RWPE2 (cell line): ENCODE measurements around the gene THBS1.

Experiments
- ATAC-seq: fragments of 200-7000 bp; cut with Tn5 transposase; 3 replicates; pipeline ENCODE4 v1.9.1; 2021; ENCODE audit warnings: low read depth
- DNase-seq: peaks from one replicate; pipeline ENCODE4 v3.0.0-alpha.2; 2020; ENCODE audit warnings: low spot score
- H3K27ac ChIP-seq: fragments of 450-650 bp; 2 replicates; pipeline ENCODE4 v1.5.1; 2017; ENCODE audit warnings: mild to moderate bottlenecking; ENCODE audit not compliant: poor library complexity, severe bottlenecking
- H3K27me3 ChIP-seq: fragments of 250-450 bp; sonication (Bioruptor Pico); 2 replicates; pipeline ENCODE4 v1.5.1; 2021; ENCODE audit warnings: mild to moderate bottlenecking, moderate library complexity; ENCODE audit not compliant: insufficient read depth, poor library complexity, severe bottlenecking
- H3K36me3 ChIP-seq: fragments of 250-450 bp; sonication (Bioruptor Pico); 2 replicates; pipeline ENCODE4 v1.5.1; 2020; ENCODE audit warnings: low read depth, mild to moderate bottlenecking, moderate library complexity
- H3K4me1 ChIP-seq: fragments of 250-450 bp; sonication (Bioruptor Pico); 2 replicates; pipeline ENCODE4 v1.5.1; 2021; ENCODE audit warnings: mild to moderate bottlenecking, moderate library complexity; ENCODE audit not compliant: insufficient read depth, poor library complexity, severe bottlenecking
- H3K4me3 ChIP-seq: fragments of 250-450 bp; sonication (Bioruptor Pico); 2 replicates; pipeline ENCODE4 v1.5.1; 2021; ENCODE audit warnings: mild to moderate bottlenecking, moderate library complexity; ENCODE audit not compliant: severe bottlenecking
- H3K9me3 ChIP-seq: fragments of 250-450 bp; sonication (Bioruptor Pico); 2 replicates; pipeline ENCODE4 v1.5.1; 2021; ENCODE audit warnings: mild to moderate bottlenecking, moderate library complexity; ENCODE audit not compliant: severe bottlenecking
- CTCF ChIP-seq: fragments of 450-650 bp; IDR thresholded peaks from one replicate; pipeline ENCODE4 v1.5.1; 2017; ENCODE audit warnings: mild to moderate bottlenecking, moderate library complexity; ENCODE audit not compliant: poor library complexity, severe bottlenecking

THBS1 gene

GRCh38 chr15:39613861-39614260, 33.0 kb downstream of the THBS1 start:
- no peak for TF ChIP-seq CTCF
- ATAC-seq = no peak
- Histone ChIP-seq H3K27me3 (no peaks in the 10 kb centered on the region), H3K4me1 (peaks cover 43% of the 10 kb centered on the region), H3K4me3 (no peak overlapping the region), H3K27ac (peak overlapping the region; percentile 14), H3K9me3 (peaks cover 24% of the 10 kb centered on the region), H3K36me3 (no peaks in the 10 kb centered on the region)
- DNase-seq = no peak

- DNase-seq = no peak
- TF ChIP-seq CTCF = no peak
These were observed 36.0 kb downstream of the THBS1 start for GRCh38 chr15:39616731-39617455.

GRCh38 chr15:39618063-39618823, 37.4 kb downstream of the THBS1 start:
- Histone ChIP-seq H3K27me3 (no peaks in the 10 kb centered on the region), H3K36me3 (no peaks in the 10 kb centered on the region), H3K27ac (peak overlapping the region; percentile 83), H3K9me3 (peaks cover 7% of the 10 kb centered on the region), H3K4me3 (no peak overlapping the region), H3K4me1 (peaks cover 45% of the 10 kb centered on the region)
- DNase-seq (no peak), ATAC-seq (peak; percentile 71)
- no peak for TF ChIP-seq CTCF

More at GRCh38 chr15:39616731-39617455, 36.0 kb downstream of the THBS1 start:
- H3K4me1 ChIP-seq = peaks cover 49% of the 10 kb centered on the region
- peak overlapping the region; percentile 83 for H3K27ac ChIP-seq
- H3K9me3 ChIP-seq = peaks cover 10% of the 10 kb centered on the region
- peak; percentile 83 for ATAC-seq
- H3K36me3 ChIP-seq = no peaks in the 10 kb centered on the region
- H3K4me3 ChIP-seq = no peak overlapping the region
- no peaks in the 10 kb centered on the region for H3K27me3 ChIP-seq

GRCh38 chr15:39621210-39621609, 40.3 kb downstream of the THBS1 start:
- no peak for TF ChIP-seq CTCF
- ATAC-seq (no peak), DNase-seq (no peak)
- H3K36me3 ChIP-seq = no peaks in the 10 kb centered on the region
- no peak overlapping the region for H3K27ac ChIP-seq
- peaks cover 55% of the 10 kb centered on the region for H3K4me1 ChIP-seq
- H3K9me3 ChIP-seq = no peaks in the 10 kb centered on the region
- H3K4me3 ChIP-seq = no peak overlapping the region
- H3K27me3 ChIP-seq = no peaks in the 10 kb centered on the region
